ENCODE results near the gene AGXT. TPM values are rescaled to one million over a fixed set of nuclear protein-coding genes. Genes with fewer than 3 reads are reported as not detected.

The AGXT gene
- total RNA-seq, 1 donor from 2014 or later = 0.48 TPM

DNA sequence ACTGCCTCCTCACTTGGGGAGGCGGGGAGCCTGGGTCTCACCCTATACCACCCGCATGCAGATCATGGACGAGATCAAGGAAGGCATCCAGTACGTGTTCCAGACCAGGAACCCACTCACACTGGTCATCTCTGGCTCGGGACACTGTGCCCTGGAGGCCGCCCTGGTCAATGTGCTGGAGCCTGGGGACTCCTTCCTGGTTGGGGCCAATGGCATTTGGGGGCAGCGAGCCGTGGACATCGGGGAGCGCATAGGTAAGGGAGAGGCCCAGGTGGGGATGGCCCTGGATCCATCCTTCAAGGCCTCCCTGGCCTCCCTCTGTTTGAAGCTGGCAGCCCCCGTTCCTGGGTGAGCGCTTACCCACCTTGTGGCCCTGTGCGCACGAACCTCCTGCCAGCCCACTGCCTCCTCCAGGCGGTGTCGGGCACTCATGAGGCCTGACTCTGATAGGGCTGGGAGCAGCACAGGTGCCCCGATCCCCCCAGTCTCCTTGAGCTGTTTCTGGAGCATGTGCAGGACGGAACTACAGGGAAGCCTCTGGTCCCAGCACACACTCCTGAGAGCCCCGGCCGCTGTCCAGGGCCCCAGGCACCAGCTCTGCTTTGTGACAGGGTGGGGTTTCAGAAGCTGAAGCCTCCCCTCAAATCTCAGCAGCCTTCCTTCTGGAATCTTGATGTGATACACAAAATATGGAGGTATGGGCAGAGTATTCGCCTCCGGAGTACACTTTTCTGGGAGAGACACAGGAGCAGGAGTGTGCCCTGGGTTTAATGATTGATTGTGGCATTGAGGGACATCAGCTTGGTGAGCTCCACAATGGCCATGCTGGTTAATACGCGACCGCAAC, 708 bp downstream of the AGXT start:
- no peak for DNase-seq (ENCODE audit: low spot score)

DNA sequence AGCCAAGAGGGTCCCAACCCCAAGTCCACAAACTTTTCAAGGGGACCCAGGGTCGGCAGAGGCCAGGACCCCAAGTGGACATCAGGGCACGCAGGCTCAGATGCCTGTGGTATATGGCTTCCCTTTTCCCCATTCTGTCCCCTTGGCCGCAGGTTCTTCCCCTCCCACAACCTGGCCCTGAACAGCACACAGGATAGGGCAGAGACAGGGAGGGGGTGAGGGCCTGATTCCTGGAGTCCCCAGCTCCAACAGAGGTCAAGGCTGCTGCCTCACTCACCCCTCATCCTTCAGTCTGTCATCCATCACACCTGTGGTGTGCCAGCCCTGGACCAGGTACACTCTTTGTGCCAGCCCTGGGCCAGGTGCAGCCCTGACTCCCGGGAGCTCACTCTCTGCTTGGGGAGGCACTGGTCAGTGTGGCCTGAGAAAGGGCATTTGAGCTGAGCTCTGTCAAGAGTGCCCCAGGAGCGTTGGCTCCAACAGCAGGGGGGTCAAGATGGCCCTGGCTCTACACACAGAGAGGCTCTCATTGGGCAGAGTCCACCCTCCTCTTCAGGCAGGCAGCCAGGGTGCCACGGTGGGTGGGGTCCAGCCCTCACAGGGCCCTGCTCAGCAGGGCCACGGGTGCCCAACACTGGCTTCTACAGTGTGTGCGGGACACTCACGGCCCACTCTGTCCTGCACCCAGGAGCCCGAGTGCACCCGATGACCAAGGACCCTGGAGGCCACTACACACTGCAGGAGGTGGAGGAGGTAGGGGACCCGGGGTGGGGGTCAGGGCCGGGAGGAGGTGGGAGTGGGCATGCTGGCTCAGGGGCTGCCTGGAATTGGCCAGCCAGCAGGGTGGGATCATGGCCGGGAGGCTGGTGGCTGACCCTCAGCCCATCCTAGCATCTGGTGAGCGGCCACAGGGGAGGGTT, 1.6 kb downstream of the AGXT start:
- no peak for DNase-seq (ENCODE audit: low spot score)

DNA sequence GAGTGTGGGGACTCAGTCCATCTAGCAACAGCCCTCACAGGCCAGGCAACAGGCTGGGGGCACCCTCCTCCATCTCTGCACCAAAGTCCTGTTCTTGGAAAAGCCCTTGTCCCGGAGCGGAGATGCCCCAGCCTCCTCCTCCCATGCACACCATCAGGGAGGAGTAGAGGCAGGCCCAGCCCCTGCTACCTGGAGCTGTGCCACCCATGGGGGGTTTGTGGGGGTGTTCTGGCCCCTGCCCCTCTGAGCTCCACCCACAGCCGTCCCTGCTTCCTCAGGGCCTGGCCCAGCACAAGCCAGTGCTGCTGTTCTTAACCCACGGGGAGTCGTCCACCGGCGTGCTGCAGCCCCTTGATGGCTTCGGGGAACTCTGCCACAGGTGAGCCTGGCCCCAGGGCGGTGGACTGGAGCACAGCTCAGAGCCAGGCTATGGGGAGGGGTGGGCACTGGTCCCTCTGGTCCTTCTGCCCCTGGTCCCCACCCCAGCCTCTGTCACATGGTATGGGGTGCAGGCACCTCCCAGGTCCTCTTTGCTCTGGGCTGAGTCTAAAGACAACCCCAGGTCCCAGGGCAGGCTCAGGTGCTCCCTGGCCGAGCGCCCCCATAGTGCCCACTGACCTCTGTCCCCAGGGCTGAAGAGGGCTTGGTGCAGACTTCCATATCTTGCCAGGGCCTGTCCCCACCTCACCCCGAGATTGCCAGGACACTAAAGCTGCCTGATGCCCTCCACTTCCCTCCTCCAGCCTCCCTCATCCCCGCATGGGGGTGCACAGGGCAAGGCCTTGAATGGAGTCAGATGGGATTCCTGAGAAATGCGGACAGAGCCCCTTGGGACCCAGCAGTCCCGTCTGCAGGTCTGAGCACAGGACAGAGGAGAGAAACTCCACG, 2.7 kb downstream of the AGXT start:
- DNase-seq (ENCODE audit: low spot score) = no peak

DNA sequence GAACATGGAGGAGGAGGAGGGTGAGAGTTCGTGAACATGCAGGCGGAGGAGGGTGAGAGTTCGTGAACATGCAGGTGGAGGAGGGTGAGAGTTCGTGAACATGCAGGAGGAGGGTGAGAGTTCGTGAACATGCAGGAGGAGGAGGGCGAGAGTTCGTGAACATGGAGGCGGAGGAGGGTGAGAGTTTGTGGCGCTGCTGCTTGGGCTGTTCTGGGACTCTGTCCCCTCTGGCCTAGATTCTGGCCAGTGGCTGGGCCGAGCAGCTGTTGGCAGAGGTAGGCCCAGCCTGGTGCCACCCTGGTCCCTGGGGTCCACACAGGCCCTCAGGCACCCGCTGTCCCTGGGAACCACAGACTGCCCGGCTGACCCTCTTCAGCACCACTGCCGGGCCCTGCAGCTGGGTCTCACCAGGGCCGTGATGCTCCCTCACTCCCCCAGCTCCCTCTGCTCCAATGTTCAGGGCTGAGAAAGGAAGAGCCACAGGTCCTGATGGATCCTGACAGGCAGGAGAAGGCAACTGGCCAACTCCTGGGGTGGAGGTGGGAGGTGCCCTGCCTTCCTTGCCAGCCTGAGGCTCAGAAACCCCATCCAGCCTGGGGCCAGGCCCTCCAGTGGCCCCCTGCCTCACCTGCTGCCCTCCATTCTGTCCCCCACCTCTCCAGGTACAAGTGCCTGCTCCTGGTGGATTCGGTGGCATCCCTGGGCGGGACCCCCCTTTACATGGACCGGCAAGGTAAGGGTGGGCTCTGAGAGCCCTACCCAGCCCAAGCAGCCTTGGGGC, 3.9 kb downstream of the AGXT start:
- no peak for DNase-seq (ENCODE audit: low spot score)

DNA sequence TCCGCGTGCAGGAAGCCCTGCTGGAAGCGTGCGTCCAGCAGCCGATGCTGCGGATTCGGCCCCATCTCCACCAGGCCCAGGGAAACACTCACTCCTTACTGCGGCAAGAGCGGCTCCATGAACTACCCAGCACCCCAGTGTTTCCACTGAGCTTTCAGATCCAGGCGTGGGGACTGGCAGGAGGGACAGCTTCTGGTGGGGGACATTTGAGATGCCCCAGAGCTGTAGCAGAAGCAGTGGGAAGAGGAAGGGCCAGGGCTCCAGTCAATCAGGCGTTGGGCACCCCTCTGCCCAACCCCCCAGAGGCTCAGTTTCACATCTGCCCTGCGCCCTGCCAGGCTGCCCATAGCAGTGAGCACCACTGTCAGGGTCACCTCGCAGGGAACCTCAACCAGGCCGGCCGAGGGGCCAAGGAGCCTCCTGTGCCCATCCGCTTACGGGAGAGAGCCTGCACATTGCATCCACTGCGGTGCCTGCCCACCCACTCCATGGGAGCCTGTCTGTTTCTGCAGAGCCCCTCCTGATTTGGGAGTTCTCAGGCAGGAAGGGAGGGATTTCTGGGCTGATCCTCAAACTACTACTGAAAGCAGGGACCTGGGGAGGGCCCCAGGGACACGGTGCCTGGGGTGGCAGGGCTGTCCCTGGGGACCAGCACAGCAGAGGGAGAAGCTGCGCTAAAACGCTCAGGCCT, 4.6 kb downstream of the AGXT start:
- DNase-seq (ENCODE audit: low spot score) = no peak

DNA sequence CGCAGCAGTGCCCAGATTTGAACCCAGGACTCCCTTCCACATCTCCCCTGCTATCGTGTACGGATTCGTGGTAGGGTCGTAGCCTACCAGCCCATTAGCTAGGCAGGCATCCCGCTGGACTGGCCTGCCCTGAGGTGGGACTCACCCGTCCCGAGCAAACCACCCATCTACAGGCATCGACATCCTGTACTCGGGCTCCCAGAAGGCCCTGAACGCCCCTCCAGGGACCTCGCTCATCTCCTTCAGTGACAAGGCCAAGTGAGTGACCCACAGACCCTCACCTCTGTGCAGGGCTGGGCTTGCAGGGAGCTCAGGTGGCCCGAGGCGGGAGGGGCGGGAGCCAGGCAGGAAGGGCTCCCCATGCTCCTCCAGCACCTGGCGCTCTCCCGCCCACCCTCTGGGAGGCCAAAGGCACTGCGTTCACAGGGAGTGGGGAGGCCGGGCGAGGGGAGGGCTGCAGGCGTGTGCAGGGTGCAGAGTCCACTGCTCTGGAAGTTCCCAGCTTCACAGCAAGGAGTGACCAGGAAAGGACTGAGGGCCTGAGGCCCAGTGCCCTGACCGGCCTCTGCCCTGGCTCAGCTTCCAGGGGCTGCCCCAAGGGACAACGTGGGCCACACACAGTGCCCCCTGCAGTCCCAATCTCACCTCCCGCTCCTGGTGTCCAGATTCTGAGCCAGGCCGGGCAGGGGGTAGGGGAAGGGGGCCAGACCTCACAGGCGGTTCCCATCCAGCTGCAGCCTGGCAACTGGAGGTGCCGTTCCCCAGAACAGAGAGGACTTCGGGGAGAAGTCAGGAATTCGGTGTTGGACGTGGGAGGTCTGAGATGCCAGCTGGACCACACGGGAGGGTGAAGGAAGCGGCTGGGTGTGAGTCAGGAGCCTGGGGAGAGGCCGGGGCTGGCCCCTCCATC, 5.4 kb downstream of the AGXT start:
- DNase-seq (ENCODE audit: low spot score) = no peak

DNA sequence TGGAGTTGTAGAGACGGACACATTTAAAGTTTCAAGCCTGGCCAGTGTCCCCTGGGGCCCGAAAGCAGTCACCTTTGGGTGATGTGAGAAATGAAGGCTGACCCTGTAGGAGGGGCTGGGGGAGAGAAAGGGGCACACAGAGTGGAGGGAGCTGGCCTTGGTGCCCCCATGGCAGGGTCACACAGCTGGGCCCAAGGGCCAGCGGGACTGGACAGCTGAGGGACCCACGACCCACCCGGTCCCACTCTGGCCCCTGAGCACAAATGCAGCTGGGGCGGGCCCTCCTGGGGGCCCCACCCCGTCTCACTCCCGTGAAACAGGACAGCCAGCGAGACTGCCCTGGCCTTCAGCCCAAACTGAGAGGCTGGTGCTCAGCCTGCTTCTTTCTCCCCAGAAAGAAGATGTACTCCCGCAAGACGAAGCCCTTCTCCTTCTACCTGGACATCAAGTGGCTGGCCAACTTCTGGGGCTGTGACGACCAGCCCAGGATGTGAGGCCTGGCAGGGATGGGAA, 6.1 kb downstream of the AGXT start:
- DNase-seq (ENCODE audit: low spot score) = no peak

DNA sequence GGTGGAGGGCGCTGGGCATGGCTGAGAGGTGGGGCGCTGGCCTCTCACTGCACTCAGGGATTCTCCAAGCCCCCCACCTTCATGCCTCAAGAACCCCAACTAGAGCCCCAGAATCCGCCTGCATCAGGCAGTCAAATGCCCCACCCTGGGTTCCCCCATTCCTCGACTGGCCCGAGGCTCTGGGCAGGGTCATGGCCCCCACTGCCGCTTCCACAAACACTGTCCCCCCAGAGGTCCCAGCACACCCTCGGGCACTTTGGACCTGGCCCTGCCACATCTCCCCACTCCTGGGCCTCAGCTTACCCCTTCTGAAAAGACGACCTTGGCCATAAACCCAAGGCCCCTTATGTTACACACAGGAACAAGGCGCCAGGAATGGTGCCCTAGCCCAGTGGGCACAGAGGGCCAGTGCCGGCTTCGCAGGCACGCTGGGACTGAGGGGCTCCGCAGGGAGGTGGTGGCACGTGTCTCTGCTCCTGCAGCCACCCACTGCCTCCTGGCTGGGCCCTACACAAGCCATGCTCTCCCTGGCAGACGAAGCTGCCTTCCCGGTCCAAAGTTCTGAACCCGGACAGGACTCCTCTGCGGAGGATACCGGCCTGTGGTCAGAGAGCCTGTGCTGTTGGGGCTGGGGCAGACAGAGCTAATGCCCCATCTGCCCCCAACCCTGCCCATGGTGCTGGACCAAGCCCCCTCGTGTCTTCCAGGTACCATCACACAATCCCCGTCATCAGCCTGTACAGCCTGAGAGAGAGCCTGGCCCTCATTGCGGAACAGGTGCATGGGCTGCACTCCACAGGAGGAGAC, 6.8 kb downstream of the AGXT start:
- DNase-seq (ENCODE audit: low spot score) = no peak

DNA sequence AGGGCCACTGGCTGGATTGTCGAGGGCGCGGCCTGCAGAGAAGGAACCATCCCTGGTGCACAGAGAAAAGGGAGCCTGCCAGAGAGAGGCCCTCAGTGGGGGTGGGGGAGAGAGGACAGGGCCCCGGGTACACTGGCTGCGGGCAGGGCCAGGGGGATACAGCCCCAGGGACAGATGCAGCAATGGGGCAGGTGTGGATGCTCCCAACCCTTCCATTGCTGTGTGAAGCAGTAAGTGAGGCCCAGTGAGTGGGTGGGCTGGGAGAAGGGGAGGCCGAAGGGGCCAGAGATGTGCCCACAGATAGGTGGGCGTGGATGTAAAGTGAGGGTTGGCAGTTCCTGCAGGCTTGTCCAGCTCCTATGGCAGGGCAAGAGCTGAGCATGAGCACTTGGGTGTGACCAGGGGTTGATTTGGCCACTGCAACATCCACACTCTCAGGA, 7.4 kb downstream of the AGXT start:
- DNase-seq (ENCODE audit: low spot score) = no peak

DNA sequence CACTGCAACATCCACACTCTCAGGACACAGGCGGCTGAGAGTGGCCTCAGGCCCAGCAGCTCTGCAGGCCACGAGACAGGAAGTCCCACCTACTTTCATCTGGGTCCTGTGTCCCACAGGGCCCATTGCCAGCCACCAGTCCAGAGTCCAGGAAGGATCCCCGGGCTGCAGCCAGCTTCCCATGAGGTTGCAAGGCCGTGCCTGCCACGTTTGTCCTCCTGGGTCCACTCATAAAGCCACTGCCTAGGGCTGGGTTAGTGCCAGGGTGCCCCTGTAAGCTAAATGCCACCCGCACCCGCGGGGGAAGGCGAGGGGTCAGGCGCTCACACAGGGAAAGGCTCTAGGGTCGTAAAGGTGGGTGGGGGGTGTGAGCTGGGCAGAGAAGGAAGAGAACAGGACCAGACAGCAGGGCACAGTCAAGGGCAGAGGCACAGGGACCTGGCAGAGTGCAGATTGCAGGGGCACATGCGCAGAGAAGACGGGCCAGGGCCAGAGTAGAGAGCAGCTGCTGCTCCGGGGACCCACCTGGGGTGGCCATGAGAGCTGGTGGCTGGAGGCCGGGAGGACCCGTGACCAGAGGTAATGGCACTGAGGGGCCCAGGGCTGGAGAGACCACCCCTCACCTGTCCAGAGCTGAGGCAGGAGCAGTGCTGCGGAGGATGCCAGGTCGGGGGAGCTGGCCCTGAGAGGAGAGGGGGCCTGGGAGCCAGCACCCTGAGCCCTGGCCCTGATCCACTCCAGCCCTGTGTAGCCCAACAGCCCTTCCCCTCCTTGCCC, 8.0 kb downstream of the AGXT start:
- DNase-seq (ENCODE audit: low spot score) = no peak

DNA sequence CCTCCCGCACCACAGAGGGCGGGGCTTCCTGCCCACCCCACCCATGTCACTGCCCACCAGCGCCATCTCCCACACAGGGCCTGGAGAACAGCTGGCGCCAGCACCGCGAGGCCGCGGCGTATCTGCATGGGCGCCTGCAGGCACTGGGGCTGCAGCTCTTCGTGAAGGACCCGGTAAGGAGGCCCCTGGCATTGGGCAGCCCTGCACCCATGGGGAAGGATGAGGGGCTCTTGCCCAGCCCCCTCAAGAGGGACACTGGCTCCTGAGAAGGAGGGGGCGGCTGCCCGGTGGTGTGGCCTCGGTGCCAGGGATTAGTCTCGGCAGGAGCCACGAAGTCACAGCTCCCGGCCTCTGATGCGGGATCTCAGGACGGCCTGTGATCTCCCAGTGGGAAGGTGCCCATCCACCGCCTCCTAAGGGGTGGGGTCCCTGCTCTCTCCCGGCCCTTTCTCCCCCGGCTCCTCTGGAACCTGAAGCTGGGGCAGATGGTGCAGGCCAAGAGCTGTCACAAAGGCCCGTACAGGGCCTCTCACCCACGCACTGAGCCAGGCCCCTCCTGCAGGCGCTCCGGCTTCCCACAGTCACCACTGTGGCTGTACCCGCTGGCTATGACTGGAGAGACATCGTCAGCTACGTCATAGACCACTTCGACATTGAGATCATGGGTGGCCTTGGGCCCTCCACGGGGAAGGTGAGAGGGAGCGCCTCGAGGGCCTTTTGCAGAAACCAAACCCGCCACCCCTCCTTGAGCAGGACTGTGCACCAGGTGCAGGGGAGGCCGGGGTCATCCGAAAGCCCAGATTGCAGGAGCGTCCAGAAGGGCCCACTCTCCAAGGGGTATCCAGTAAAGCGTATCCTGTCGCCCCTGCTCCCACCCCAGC, 9.1 kb downstream of the AGXT start:
- no peak for DNase-seq (ENCODE audit: low spot score)

DNA sequence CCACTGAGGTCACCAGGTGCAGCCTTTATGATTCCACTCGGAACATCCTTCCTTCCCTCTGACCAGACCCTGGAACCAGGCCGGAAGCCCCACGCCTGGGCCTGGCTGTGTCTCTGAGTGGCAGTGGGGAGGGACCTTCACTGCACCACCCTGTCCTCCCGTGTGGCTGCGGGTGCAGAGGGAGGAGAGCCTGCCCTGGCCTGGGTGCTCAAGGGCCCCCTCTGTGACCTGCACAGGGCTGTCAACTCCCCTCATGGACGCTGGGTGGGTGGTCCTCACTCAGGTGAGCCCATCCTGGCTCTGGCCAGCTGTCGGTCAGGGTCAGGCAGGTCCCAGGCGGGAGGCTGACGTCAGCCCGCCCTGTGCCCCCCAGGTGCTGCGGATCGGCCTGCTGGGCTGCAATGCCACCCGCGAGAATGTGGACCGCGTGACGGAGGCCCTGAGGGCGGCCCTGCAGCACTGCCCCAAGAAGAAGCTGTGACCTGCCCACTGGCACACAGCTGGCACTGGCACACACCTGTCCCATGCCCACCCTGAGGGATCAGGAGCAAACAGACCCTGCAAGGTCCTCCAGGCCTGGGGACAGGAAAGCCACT, 9.8 kb downstream of the AGXT start:
- DNase-seq (ENCODE audit: low spot score) = no peak

DNA sequence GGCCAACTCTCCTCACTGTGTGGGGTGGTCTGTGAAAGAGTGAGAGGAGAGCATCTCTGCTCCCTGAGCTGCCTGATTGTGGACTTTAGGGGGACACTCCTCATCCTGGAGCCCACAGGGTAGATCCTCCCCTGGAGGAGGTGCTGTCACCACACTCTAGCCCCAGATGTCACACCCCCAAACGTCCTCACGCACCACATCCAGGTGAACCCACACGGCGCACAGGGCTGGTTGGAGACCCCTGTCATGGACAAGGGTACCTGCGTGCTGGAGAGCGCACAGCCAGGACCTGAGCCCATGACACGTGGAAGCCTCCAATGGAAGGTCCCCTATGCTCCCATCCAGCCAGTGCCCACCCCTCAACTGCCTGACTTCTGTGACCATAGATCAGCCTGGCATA, 10.5 kb downstream of the AGXT start:
- no peak for DNase-seq (ENCODE audit: low spot score)

DNA sequence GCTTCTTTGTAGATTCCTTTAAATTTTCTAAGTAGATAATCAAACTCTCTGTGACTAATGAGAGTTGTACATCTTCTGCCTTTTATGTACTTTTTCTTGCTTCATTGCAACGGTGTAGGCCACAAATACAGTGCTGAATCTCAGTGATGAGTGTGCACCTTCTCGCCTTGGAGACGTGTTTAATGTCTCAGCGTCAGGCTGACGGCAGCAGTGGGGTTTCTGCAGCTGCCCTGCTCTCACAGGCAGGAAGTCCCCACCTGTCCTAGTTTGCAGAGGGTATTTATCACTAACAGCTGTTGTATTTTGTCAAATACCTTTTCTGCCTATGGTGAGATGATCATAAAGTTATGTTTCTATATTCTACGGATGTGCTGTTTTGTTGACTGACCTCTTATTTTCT, 13.3 kb downstream of the AGXT start:
- no peak for DNase-seq (ENCODE audit: low spot score)

DNA sequence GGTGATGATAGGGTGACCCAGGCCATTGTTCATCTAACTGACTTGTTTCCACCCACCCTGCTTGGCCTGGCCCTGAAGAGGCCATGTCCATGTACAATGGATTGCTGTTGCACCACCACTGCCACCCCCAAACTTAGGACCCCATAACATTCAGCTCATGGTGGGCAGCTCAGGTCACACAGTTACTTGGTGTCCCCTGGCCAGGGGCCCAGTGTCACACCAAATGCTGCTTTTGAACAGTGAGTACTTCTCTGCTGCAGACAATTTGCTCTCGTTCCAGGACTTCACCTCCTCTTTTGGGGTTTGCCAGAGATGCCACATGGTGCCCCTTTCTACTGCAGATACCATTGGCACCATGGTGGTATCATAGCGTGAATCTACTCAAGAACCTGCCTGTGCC, 15.6 kb downstream of the AGXT start:
- no peak for DNase-seq (ENCODE audit: low spot score)

DNA sequence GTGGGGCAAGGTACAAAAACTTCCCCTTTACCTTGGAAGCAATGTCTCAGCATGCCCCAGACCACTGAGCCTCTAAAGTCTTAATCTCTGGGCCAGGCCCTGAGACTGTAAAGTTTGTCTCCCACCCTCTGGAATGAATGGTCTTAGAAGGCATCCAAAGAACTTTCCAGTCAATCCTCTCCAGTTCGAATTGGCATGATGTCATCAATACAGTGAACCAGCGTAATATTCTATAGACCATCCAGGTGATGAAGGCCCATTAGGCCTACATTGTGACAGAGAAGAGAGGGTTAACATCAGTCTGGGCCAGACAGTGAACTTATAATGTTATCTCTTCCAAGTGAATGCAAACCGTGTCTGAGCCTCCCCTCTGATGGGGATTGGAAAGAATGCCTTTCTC, 16.1 kb downstream of the AGXT start:
- DNase-seq (ENCODE audit: low spot score) = no peak
